Renal pelvis (tissue), 4 donors: ENCODE data around the gene ARAP1. TPM values are rescaled to one million over a fixed set of nuclear protein-coding genes. Genes with fewer than 3 reads are reported as not detected.
A peak's percentile ranks its signal among the peaks of the same experiment; 100 is the strongest.

Experiments used
- DNase-seq: peaks from one replicate; pipeline ENCODE4 v3.0.0-alpha.2; 2013
- polyA plus RNA-seq, 3 donors: library from polyadenylated mRNA; unstranded; fragments of 120-200 nt; gene quantifications; one replicate each; pipeline ENCODE4 v1.2.1, GENCODE V29; 2013; ENCODE audit not compliant: insufficient read length in 3 of 3

Gene ARAP1
- polyA plus RNA-seq, 3 donors = 77.6 to 82.1 (median 82.0) TPM

GRCh38 chr11:72745511-72745910 is 6.7 kb downstream of the ARAP1 start:
- no peak for DNase-seq

DNA sequence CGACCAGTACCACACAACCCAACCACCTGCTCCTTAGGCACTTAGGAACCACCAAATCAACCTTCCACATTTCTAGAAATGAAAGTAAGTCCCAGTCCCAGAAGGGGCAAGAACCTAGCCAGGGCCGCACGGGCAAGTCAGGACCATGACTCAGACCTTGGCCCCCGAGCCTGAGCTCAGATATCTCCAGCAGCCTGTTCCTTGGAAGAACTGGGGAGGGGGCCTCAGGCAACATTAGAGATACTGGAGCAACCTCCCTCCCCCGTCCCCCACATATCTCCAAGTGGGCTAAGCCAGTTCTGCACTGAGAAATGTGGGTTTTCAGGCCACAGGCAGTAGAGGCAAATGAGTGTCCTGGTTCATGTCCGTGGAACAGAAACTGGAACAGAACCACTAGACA is 7.7 kb downstream of the ARAP1 start:
- no peak for DNase-seq

- DNase-seq = no peak
These were observed 8.6 kb downstream of the ARAP1 start for GRCh38 chr11:72743321-72744221.

DNA sequence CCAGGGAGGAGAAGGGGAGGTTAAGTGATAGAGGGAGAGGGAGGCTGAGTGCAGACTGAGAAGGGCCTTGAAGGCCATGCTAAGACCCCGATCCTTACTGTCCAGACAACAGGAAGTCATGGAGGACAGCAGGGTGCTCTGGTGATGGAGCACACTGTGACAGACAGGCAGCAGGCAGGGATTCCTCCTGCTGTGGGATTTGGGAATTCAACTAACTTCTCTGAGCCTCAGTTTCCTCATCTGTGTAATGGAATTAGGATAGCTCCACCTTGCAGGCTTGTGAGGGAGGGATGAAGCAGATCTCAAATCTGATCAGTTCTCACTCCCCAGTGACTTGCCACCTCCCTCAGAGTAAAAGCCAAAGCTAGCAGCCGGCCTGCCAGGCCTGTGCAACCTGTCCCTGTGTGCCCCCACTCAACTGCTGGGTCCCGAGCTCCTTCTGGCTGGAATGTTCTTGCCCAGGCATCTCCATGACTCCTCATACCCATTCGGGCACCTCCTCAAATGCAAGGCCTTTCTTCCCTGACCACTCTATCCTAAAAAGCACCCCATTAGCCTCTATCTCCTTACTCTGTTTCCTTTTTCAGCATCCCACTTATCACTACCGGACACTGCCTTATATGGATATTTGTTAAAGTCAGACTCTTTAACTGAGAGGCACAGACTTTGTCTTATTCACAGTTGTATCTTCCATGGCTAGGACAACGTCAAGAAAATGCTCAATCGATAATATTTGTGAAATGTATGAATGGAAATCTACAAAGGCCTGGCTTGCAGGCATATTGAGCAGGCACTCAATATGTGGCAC is 9.5 kb downstream of the ARAP1 start:
- no peak for DNase-seq

GRCh38 chr11:72741849-72742512 is 10.2 kb downstream of the ARAP1 start:
- DNase-seq = no peak

DNA sequence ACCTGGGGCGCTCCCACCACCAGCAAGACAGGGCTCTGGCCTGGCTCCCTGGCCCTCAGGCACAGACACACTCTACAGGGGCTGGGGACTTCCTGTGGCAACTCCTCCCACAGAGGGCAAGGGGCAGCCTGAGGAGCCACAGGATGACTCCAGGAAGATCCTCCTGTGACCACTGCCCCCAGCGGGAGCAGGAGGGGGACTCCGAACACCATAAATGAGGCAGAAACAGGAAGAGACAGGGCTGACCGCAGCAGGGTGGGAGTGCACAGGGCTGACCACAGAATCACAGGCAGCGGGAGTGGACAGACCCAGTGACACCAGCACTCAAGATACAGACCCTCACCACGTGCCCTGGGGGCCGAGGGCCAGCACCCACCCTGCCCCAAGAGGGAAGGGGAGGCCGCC is 10.8 kb downstream of the ARAP1 start:
- DNase-seq = peak; percentile 28

GRCh38 chr11:72740562-72741428 is 11.4 kb downstream of the ARAP1 start:
- no peak for DNase-seq

DNA sequence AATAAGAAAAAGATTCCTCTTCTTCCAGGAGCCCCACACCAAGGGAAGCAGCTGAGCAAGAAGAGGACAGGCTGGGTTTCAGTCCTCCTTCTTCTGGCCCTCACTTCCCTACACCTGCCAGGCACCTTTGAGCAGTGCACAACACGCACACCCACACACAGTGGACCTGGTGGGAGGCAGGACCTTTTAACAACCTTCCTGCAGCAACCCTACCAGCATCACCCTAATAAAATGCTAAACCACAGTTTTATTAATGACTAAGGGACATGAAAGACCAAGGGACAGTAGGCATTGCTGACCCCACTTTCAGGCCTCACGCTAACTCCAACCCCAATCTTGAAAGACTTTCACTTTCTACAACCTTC is 12.2 kb downstream of the ARAP1 start:
- DNase-seq = no peak

- no peak for DNase-seq
These were observed 12.8 kb downstream of the ARAP1 start for GRCh38 chr11:72739240-72740059.

DNA sequence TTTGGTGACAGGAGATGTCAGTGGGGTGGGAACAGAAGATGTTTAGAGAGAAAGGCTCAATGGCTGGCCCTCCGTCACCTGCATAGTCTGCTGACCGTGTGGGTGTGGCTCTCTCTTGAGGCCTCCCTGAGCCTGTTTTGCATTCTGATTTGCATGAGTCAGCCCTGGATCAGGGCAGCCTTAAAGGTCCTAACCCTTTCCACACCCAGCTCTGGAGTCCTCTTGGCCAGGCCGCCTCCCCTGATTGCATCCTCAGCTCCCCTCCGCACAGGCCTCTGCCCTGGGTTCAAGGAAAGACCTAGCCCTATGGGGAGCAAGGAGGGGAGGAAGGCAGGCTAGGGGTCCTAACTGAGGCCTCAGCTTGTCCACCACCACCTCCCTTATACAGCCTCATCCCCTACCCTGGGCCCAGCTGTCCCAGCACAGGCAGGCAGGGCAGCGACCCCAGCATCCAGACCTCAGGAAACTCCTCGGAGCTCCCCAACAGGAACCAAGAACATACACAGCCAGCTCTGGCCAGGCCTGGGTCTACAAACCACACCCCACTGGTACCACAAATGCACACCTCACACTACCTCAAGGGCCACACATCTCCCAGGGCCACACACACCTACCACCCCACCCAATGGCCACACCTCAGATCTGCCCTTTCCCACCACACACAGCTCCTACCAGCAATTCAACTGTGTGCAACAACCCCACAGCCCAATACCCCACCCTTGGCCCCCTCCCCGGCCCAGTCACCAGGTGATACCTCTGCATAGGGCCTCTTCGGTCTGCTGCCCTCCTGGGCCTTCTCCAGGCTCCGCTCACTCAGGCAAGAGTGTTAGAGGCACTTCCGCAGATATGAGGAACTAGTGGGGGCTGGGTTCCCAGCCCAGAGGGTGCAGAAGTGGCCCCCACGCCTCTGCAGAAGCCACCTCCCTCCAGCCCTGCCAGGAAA is 13.7 kb downstream of the ARAP1 start:
- DNase-seq = no peak

- DNase-seq = no peak
These were observed 14.9 kb downstream of the ARAP1 start for GRCh38 chr11:72737336-72737735.

DNA sequence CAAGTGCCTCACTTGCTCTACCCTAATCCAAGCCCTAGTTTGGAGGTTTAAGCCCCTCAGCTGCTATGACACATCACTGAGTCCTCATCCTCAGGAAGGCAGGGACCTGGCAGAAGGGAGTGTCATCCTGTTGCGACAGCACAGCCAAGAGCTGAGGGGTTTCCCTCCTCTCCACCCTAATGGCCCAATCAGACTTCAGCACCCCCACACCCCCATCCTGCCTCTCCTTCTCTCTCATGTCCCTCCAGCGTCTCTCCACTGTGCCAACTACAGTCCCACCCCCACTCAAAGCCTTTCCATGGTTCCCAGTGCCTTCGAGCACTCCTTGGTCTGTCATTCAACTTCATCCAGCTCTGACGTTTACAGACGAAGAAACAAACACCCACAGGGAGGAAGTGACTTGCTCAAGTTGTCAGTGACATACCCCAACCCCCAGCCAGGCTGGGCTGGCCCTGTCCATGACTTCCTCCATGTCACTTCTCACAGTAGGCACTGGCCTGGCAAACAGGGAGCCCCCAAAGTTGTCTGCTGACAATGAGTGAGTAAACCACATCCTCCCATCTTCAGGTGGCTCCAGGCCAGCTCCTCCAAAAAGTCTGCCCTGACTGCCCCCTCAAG is 15.6 kb downstream of the ARAP1 start:
- DNase-seq = no peak

- DNase-seq = no peak
These were observed 16.6 kb downstream of the ARAP1 start for GRCh38 chr11:72735495-72736027.

- DNase-seq = no peak
These were observed 19.9 kb downstream of the ARAP1 start for GRCh38 chr11:72732329-72732728.

DNA sequence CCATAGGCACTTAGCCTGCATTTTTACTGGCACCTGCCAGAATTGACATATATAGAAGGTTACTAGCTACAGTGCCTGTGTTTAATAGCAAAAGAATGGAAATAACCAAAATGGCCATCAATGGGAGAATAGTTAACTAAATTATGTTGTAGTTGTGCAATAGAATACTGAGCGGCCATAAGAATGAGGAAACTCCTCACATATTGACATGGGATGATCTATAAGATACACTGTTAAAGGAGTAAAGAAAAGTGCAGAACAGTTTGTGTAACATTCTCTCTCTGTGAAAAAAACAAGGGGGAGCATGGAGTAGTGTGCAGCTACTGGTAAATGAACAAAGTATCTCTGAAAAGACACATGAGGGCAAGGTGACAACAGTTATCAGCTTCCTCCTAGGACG is 21.5 kb downstream of the ARAP1 start:
- DNase-seq = no peak

DNA sequence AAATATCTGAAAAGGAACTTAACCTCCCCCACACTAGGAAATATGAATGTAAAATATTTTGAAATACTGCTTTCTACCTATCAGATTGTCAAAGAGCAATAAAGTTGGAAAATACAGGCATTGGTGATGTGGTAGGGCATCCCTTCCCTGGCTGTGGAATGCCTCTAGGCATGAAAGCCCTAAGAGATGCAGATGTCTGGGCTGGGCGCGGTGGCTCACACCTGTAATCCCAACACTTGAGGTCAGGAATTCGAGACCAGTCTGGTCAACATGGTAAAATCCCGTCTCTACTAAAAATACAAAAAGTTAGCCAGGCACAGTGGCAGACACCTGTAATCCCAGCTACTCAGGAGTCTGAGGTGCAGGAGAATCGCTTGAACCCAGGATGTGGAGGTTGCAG is 22.0 kb downstream of the ARAP1 start:
- DNase-seq = no peak

GRCh38 chr11:72727521-72727920 is 24.7 kb downstream of the ARAP1 start:
- DNase-seq = no peak
